Right lobe of liver (tissue), 4 donors: Measurements from ENCODE around the gene KEL.

Experiments
- CTCF ChIP-seq, 4 donors: fragments of 200-600 bp in 3 of 4; fragments of 450-650 bp in 1 of 4; IDR thresholded peaks; one replicate each; pipeline versions ENCODE4 v1.5.1 to v1.8.0; 2016 to 2022; ENCODE audit warnings: antibody characterized with exemption in 4 of 4, mild to moderate bottlenecking in 2 of 4
- POLR2A ChIP-seq: fragments of 450-650 bp; IDR thresholded peaks from one replicate; pipeline ENCODE4 v1.6.1; 2017; ENCODE audit warnings: antibody characterized with exemption, mild to moderate bottlenecking
- donor health status: DM: no; HTN: no; CAD: no.
- donor health status: DM: no; HTN: no; CAD: no.
- donor health status: DM: no; HTN: yes; CAD: no.

GRCh38 chr7:142954680-142955268 is 7.4 kb downstream of the KEL start:
- TF ChIP-seq POLR2A: no peak
- no peak for TF ChIP-seq CTCF (IDR thresholded peaks at IDR 0.05)
